ENCODE results near the gene LRRFIP2. TPM values are rescaled to one million over a fixed set of nuclear protein-coding genes. Genes with fewer than 3 reads are reported as not detected.

The LRRFIP2 gene
- total RNA-seq, 4 donors from 2014 or later, result 85.7 to 103 (median 100.0) TPM

DNA sequence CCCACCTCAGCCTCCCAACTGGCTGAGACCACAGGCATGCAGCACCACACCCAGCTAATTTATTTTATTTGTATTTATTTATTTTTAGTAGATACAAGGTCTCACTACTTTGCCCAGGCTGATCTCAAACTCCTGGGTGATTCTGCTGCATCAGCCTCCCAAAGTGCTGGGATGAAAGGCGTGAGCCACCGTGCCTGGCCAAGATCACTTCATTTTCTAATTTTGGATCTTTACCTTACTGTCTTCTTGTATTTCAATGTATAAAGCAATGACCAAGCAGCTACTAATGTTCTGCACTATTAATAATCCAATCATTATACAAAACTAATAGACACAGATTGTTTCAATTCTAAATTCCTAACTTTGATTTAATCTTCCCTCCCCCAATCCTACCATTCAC is 56.2 kb downstream of the LRRFIP2 start:
- no peak for DNase-seq
- intact Hi-C loops (cut with DNase I; ENCODE audit: low total_unique reads), result no loop called here
- no peak overlapping the region for H3K4me3 ChIP-seq
- no peaks in the 10 kb centered on the region for H3K9me3 ChIP-seq
- peaks cover 16 to 22% of the 10 kb centered on the region in 2 donors for H3K4me1 ChIP-seq
- TF ChIP-seq, protein P1, sequence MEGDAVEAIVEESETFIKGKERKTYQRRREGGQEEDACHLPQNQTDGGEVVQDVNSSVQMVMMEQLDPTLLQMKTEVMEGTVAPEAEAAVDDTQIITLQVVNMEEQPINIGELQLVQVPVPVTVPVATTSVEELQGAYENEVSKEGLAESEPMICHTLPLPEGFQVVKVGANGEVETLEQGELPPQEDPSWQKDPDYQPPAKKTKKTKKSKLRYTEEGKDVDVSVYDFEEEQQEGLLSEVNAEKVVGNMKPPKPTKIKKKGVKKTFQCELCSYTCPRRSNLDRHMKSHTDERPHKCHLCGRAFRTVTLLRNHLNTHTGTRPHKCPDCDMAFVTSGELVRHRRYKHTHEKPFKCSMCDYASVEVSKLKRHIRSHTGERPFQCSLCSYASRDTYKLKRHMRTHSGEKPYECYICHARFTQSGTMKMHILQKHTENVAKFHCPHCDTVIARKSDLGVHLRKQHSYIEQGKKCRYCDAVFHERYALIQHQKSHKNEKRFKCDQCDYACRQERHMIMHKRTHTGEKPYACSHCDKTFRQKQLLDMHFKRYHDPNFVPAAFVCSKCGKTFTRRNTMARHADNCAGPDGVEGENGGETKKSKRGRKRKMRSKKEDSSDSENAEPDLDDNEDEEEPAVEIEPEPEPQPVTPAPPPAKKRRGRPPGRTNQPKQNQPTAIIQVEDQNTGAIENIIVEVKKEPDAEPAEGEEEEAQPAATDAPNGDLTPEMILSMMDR (IDR thresholded peaks at IDR 0.05 in 4 of 5, conservative IDR thresholded peaks at IDR 0.05 in 1 of 5), result no peak
- no peak for TF ChIP-seq POLR2A (IDR thresholded peaks at IDR 0.05)
- peak overlapping the region in 3 of 4 donors; percentile 9 to 62 (median 28) for H3K27ac ChIP-seq
- no peaks in the 10 kb centered on the region for H3K27me3 ChIP-seq
- in situ Hi-C loops (cut with MboI; ENCODE audit: low sequenced_read_pairs in 4 of 4), result no loop called here
- H3K36me3 ChIP-seq, result no peaks in the 10 kb centered on the region
- ATAC-seq, result peak in 1 of 2 donors; percentile 61

DNA sequence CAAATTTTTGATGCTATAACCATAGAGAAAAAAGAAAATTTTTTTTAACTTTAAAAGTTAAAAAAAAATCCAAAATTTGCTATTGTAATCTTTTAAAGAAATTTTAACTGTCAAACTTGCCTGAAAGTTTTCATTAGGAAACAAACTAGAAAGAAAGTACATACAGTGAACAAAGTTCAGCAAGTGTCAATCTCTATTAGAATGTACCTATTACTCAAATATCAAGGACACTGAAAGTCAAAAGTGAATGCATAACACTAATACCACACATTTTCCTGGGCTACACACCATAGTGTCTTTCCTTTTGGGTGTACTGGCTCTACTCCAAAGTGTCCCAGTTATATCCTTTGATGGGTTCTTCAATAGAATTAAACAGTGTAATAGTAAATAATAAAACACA is 56.8 kb downstream of the LRRFIP2 start:
- ATAC-seq, result no peak
- H3K9me3 ChIP-seq, result no peaks in the 10 kb centered on the region
- no peak overlapping the region for H3K27ac ChIP-seq
- H3K27me3 ChIP-seq, result no peaks in the 10 kb centered on the region
- peaks cover 16 to 22% of the 10 kb centered on the region in 2 donors for H3K4me1 ChIP-seq
- no peak overlapping the region for H3K4me3 ChIP-seq
- no peaks in the 10 kb centered on the region for H3K36me3 ChIP-seq
- TF ChIP-seq, protein P1 (IDR thresholded peaks at IDR 0.05 in 4 of 5, conservative IDR thresholded peaks at IDR 0.05 in 1 of 5), result no peak
- no peak for TF ChIP-seq POLR2A (IDR thresholded peaks at IDR 0.05)
- no peak for DNase-seq
- intact Hi-C loops (cut with DNase I; ENCODE audit: low total_unique reads) (no loop called here), in situ Hi-C loops (cut with MboI; ENCODE audit: low sequenced_read_pairs in 4 of 4) (no loop called here)

DNA sequence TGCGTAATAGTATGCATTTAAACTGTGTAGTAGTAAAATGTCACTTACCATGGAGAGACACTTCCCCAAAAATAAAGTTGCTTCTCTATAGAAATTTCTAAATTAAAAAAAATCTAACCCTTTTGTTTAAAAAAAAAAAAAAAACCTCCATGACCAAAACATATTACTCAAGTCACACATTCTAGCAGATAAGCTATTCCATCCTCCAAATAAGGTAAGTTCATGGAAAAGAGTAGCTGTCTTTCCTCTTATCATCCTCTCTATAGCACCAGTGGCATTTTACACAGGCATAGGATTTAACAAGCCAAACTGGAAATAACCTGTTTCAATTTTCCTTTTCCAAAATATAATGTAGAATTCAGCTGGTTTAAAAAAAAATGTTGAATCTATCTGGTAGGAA is 57.4 kb downstream of the LRRFIP2 start:
- no peaks in the 10 kb centered on the region for H3K27me3 ChIP-seq
- no peak overlapping the region for H3K27ac ChIP-seq
- DNase-seq, result no peak
- TF ChIP-seq POLR2A (IDR thresholded peaks at IDR 0.05), result no peak
- TF ChIP-seq, protein P1 (IDR thresholded peaks at IDR 0.05 in 4 of 5, conservative IDR thresholded peaks at IDR 0.05 in 1 of 5), result no peak
- no peak for ATAC-seq
- no peak overlapping the region for H3K4me3 ChIP-seq
- peaks cover 16 to 22% of the 10 kb centered on the region in 2 donors for H3K4me1 ChIP-seq
- H3K9me3 ChIP-seq, result no peaks in the 10 kb centered on the region
- intact Hi-C loops (cut with DNase I; ENCODE audit: low total_unique reads), result no loop called here
- in situ Hi-C loops (cut with MboI; ENCODE audit: low sequenced_read_pairs in 4 of 4), result no loop called here
- no peaks in the 10 kb centered on the region for H3K36me3 ChIP-seq

DNA sequence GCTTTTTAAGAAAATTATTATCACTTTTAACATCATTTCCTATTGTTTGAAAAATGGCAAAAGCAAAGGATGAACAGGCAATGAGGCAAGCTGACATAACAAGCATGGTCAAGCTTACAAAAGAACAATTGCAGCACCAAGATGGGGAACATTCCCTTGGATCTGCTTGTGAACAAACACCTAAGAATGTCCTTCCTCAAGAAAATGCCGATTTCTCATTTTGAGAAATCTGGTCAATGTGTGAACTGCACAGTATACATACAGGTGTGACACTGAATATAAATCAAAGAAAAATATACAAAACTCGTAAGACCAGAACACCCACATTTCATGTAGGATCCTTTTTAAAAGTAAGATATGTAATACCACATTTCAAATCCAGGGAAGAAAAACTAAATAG is 58.9 kb downstream of the LRRFIP2 start:
- TF ChIP-seq, protein P1 (IDR thresholded peaks at IDR 0.05 in 4 of 5, conservative IDR thresholded peaks at IDR 0.05 in 1 of 5), result no peak
- no peak for TF ChIP-seq POLR2A (IDR thresholded peaks at IDR 0.05)
- DNase-seq, result no peak
- Histone ChIP-seq H3K4me3 (no peak overlapping the region), H3K4me1 (peaks cover 16 to 22% of the 10 kb centered on the region in 2 donors), H3K36me3 (peaks cover 0 to 4% of the 10 kb centered on the region in 2 donors), H3K27ac (peak overlapping the region in 2 of 4 donors; percentile 14 to 19), H3K27me3 (no peaks in the 10 kb centered on the region), H3K9me3 (no peaks in the 10 kb centered on the region)
- in situ Hi-C loops (cut with MboI; ENCODE audit: low sequenced_read_pairs in 4 of 4) (no loop called here), intact Hi-C loops (cut with DNase I; ENCODE audit: low total_unique reads) (no loop called here)
- no peak for ATAC-seq

Data from gastrocnemius medialis (tissue), 4 donors.